Right lobe of liver (tissue), 4 donors: ENCODE results near the gene WDR62.
A peak's percentile ranks its signal among the peaks of the same experiment; 100 is the strongest.

Experiments
- POLR2A ChIP-seq: fragments of 450-650 bp; IDR thresholded peaks from one replicate; pipeline ENCODE4 v1.6.1; 2017; ENCODE audit warnings: antibody characterized with exemption, mild to moderate bottlenecking
- TF ChIP-seq, protein P1 (sequence below), 4 donors: fragments of 200-600 bp in 3 of 4; fragments of 450-650 bp in 1 of 4; IDR thresholded peaks; one replicate each; pipeline versions ENCODE4 v1.5.1 to v1.8.0; 2016 to 2022; ENCODE audit warnings: antibody characterized with exemption in 4 of 4, mild to moderate bottlenecking in 2 of 4
- donor health status: DM: no; HTN: no; CAD: no.
- donor health status: DM: no; HTN: no; CAD: no.
- donor health status: DM: no; HTN: yes; CAD: no.

DNA sequence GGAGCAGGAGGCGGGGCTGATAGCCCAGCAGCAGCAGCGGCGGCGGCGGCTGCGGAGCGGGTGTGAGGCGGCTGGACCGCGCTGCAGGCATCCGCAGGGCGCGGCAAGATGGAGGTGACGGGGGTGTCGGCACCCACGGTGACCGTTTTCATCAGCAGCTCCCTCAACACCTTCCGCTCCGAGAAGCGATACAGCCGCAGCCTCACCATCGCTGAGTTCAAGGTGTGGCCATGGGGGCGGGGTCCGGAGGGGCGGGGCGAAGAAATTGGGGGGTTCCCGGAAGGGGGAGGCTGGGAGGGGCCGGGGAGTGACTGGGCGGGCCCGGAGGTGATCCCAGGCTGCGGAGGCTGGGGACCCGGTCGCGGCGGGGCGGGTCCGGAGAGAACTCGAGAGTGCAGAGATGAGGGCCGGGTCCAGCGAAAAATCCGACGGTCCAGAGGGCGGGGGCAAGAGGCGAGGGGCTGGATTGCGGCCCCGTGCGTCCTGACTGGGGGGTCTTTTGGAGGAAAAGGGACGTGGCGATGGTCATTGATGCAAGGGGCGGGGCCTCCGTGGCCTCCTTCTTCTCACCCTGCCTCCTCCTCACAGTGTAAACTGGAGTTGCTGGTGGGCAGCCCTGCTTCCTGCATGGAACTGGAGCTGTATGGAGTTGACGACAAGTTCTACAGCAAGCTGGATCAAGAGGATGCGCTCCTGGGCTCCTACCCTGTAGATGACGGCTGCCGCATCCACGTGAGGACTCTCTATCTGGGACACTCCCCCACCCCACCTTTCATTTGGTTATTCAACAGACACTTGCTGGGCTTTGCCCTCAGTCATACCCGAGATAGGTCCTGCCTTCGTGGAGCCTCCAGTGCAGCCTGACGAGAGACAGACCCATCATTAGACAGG is 61.0 kb downstream of the WDR62 start, which contains the start of gene TBCB:
- TF ChIP-seq, protein P1, sequence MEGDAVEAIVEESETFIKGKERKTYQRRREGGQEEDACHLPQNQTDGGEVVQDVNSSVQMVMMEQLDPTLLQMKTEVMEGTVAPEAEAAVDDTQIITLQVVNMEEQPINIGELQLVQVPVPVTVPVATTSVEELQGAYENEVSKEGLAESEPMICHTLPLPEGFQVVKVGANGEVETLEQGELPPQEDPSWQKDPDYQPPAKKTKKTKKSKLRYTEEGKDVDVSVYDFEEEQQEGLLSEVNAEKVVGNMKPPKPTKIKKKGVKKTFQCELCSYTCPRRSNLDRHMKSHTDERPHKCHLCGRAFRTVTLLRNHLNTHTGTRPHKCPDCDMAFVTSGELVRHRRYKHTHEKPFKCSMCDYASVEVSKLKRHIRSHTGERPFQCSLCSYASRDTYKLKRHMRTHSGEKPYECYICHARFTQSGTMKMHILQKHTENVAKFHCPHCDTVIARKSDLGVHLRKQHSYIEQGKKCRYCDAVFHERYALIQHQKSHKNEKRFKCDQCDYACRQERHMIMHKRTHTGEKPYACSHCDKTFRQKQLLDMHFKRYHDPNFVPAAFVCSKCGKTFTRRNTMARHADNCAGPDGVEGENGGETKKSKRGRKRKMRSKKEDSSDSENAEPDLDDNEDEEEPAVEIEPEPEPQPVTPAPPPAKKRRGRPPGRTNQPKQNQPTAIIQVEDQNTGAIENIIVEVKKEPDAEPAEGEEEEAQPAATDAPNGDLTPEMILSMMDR (IDR thresholded peaks at IDR 0.05): no peak
- peak; percentile 12 for TF ChIP-seq POLR2A
